Measurements from ENCODE around the gene SOX8.
A peak's percentile ranks its signal among the peaks of the same experiment; 100 is the strongest.

SOX8 gene

DNA sequence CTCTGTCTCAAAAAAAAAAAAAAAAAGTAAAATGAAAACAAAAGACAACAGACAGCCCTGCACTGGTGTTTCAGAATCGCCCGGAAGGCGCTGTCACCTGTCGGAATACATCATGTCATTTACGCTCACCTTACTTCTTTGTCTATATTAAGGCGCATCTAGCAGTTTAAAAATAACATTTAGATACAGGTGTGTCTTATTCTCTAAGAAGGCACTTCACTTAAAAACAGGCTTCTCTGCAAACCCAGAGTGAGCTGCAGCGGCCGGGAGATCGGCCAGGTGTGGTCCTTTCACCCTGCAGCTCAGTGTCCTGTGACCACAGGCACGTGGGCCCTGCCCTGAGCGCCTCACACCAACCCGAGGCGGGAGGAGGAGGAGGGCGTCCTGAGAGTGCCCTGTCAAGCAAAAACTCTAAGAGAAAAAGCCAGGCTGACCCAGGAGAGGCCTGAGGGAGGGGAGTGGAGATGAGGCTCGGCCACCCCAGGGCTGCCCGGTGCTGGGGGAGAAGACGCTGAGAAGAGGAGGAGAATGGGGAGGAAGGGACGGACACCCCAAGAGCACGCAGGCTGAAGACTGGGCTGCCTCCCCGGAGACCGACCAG lies 7.5 kb upstream of the SOX8 start:
- no peak for DNase-seq

DNA sequence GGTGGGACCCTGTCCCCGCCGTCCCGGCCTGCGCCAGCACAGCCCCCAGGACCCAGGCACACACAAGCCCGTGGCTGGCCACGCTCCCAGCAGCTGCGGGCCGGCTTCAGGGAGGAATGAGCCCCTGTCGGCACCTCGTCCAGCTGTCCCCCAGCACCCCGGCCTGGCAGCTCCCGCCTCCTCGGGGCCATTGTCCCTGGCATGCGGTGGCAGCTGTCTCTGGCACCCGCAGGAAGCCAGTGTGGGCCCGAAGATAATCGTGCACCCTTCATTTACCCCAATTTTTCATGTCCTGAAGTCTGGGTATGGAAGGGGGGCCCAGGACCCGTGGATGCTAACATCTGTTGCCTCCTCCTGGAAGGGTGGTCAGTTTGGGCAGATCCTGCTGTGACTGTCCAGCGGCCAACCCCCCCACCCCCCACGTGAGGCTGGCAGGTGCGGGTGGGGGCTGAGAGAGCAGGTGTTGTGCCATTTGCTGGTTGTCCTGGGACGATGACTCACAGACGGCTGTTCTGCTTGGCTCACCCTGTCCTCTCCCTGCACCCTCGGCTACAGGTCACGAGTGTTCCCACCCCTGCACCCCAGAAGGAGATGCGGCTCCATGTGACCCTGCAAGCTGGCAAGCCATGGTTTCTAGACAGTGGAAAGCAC lies 6.8 kb upstream of the SOX8 start:
- no peak for DNase-seq

DNA sequence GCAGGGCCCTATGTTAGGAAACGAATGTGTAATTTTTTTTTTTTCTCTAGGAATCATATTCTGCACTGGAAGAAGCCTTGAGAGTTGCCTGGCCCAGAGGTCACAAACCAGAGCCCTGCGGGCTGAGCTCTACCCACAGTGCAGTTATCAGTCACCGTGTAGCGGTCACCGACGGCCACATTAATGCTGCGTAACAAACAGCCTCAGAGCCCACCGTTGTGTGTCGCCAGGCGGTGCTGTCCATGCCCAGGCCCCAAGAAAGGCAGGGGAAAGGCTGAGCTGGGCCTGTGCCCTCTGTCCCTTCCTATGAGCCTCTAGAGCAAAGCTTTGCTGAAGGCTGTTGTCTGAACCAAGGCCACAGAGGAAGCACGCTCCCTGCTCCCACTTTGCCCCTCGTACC lies 6.3 kb upstream of the SOX8 start:
- no peak for DNase-seq

DNA sequence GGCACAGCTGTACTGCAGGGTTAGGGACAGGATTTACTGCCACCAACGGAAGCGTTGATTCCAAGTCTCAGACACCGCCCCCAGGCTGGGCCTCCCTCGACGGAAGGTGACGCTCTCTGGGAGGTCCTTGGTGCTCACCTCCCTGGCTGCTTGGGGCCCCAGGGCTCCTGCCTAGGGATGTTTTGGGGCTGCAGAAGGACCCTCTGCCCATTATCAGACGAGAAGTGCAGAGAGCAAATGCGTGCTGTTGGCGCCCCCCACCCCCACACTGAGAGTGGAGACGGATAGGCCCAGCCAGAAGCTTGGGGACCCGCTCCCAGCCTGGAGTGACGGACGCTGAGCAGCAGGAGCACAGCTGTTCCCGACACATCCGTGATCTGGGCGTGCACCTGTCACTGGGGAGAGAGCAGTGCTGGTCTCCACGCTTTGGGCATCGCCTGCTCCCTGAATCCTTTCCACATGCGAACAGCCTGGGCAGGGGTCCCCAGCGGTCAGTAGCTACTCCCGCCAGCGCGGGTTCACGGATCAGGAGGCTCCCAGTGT lies 5.1 kb upstream of the SOX8 start:
- DNase-seq: peak; percentile 20

DNA sequence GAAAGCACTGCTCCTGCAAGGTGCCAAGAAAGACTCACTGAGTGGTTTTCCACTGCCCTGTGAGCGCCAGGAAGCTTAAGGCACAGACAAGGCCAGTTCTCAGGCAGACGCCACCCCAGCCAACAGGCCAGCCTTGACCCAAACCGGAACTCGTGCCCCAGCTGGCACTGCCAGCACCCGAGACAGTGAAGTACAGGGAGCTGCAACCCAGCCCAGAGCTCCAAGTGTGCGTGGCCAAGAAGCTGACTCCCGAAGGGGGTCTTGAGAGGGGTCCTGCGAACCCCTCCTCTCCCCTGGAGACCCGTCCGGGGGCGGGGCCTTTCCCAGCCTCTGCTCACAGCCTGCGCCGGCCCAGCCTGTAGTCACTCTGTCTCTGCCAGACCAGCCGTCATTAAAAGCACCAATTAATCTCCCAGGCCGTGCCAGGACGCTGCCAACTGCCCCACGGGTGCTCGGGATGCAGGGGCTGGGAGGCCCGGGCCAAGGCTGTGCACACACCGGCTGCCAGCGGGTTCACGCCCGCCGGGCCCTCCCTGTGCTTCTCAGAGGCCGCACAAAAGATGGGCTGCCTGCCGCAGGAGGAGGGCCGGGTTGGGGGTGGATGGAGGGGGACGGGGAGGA lies 4.4 kb upstream of the SOX8 start:
- no peak for DNase-seq

DNA sequence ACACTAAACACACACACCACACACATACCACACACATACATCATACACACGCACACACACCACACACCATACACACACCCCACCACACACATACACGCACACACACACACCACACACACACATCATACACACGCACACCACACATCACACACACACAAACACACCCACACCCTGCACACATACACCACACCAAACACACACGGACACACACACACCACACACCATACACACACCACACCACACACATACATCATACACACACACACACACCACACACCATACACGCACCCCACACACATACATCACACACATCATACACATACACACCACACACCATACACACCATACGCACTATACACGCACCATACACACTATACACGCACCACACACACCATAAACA lies 3.7 kb upstream of the SOX8 start:
- no peak for DNase-seq

DNA sequence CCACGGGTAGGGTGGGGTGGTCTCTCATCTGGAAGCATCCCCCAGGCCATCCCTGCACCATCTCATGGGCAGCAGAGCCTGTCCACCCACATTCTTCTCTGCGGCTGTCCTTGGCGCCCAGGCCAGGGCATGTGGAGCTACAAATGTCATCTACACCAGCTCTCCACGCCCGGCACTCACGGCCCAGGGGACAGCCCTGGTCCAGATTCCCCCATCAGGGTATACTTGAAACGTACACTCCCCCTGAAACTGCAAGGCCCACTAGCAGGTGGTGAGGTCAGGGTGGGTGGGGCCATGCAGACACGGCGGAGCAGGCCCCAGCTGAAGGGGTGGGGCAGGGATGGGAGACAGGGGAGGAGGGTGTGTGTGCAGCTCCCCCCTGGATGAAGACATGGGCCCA lies 3.2 kb upstream of the SOX8 start:
- no peak for DNase-seq

DNA sequence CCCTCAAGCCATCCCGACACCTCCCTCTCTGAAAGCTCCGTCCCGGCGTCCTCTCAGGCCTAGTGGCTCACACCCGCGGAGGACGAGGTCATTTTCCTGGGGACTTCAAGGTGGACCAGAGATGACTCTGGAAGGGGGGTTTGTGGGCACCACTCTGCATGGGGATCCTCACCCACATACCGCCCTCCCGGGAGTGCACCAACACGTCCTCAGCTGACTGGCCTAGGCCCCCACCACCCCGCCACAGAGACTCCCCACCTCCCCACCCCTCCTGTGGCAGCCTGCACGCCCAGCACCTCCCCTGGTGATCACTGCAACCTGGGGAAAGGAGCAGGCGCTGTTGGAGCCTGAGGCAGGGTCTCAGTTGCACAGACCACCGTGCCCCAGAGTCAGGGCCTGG lies 2.4 kb upstream of the SOX8 start:
- DNase-seq: no peak

DNA sequence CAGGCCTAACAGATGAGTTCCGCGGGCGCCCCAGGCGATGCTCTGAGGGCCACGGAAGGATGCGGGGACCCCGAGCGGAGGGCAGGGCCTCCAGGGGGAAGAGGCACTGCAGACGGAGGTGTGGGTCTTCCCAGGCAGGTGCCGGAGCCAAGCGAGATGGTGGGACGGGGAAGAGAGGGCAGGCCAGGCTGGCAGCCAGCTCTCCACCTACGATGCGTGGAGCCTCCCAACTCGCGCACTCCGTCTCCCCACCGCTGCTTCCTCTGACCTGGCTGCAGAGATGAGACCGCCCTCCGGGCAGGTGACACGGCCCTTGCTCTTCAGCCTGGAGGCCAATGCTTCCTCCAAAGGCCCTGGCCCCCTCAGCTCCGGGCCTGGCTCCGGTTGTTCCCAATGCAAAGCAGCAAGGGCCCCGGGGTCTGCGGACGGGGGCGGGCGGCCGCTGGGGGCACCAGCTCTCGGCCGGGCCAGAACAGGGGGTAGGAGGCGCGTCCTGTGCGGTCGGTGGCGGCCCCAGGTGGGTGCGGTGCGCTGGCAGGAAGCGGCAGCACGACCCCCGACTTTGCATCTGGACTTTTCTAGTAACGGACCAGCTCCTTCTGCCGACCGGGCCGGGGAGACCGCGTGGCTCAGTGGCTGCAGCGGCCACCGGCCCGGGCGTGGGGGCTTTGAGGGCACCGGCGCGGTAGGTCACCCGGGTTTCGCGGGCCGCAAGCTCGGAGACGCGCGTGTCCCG lies 1.5 kb upstream of the SOX8 start:
- no peak for DNase-seq

DNA sequence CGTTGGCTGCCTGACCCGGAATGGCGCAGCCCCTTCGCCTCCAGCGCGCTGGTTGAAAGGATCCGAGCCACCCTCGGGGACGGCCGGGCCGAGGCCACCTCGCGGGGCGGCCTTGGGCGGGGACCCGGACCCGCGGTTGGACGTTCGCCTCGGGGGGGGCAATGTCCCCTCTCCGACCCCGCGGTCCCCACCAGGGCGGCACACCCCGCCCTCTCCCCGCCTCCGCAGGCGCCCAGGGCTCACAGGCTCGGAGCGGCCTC lies 1.0 kb upstream of the SOX8 start:
- DNase-seq: no peak

DNA sequence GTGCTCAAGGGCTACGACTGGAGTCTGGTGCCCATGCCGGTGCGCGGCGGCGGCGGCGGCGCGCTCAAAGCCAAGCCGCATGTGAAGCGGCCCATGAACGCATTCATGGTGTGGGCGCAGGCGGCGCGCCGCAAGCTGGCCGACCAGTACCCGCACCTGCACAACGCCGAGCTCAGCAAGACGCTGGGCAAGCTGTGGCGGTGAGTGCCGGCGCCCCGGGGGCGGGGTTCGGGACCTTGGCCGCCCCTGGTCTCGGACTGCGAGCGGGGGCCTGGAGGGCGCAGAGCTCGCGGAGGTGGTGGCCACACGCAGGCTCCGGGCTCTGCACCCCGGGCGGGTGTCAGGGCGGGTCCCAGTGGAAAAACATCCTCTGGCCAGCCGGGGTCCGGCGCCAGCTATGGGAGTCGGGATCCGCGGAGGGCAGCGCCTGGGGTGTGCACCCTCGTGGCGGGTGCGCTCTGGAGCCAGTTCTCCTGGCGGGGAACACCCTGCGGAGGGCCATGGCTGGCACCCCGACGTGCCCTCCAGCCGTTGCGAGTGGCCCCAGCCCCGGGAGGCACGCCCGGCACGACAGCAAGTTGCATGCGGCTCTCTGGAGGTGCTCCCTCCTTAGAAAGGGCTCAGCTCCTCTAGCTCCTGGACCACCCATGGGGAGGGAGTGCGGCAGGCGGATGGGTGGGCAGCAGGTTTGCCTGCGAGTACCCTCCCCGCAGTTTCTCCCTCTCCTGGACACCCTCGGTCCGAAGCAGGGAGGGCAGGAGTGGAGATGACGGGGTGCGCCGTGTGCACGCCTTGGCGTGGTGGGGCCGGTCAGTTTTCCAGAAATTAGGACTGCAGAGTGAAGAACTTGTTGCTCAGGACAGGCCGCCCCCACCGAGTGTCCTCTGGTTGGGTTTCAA lies 824 bp downstream of the SOX8 start:
- DNase-seq: no peak

DNA sequence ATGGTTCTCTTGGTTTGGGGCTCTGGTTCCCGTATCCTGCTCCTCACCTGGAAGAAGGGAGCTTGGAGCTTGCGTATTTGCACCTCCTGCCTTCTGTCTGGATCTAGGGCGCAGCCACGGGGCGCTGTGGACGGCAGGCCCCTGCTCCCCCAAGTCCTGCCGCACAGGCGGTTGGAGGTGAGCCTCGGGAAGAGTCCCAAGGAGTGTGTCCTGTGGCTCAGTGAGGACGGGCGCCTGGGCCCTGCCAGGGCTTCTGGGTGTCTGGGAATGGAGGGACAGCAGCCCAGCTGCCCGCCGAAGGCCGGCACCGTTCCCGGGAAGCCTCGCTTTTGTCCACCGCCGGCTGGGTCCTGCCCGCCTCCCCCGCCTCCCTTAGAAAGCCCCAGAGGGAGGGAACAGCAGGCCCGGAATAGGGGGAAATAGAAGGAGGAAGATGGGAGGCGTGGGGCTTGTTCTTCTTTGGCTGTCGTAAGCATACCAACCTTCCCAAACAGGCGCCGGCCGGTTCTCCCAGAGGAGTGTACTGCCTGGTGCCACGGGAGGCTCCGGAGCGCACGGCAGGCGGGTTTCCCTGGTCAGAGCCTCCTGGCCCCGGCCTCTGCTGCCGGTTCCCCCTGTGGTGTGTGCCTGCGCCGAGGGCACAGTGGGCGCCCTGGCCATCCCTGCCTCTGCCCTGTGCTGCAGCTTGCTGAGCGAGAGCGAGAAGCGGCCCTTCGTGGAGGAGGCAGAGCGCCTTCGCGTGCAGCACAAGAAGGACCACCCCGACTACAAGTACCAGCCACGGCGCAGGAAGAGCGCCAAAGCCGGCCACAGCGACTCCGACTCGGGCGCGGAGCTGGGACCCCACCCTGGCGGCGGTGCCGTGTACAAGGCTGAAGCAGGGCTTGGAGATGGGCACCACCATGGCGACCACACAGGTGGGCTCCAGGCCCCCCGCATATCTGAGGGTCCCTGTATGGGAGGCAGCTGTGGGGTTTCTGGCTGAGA lies 1.8 kb downstream of the SOX8 start:
- DNase-seq: no peak

DNA sequence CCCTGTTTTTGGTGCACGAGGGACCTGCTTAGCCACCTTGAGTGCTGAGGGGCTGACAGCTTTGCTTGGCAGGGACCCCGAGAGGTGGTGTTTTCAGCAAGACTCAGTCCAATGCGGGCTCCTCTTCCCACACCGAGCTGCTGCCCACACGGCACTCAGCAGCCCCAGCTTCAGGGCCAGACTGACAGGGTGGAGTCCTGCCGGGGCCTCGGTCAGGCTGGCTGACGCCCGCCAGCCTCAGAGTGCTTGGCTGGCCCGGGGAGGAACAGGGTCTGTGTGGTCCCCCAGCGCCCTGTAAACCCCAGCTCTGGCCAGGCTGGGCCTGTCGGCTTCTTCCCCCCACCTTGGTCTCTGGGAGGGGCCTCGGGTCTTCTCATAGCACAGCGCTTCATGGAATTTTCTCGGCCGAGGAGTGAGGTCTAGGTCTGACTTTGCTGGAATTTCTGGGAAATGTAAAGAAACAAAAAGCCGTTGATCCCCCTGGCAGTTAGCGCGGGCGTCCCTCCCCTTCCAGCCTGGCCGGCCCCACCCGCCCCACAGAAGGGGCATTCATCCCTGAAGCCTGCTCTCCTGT lies 2.6 kb downstream of the SOX8 start:
- no peak for DNase-seq

DNA sequence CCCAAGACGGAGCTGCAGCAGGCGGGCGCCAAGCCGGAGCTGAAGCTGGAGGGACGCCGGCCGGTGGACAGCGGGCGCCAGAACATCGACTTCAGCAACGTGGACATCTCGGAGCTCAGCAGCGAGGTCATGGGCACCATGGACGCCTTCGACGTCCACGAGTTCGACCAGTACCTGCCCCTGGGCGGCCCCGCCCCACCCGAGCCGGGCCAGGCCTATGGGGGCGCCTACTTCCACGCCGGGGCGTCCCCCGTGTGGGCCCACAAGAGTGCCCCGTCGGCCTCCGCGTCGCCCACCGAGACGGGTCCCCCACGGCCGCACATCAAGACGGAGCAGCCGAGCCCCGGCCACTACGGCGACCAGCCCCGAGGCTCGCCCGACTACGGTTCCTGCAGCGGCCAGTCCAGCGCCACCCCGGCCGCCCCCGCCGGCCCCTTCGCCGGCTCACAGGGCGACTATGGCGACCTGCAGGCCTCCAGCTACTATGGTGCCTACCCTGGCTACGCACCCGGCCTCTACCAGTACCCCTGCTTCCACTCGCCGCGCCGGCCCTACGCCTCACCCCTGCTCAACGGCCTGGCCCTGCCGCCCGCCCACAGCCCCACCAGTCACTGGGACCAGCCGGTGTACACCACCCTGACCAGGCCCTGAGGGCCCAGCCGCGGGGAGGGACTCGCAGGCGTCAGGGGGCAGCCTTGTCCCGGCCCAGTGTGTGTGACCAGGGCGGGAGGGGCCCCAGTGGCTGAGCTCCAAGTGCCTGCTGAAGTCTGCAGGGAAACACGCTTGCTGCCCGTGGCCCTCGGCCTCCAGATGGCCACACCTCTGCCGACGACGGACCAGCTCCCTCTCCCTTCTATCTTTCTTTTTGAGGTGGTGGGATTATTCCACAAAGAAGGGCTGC lies 3.4 kb downstream of the SOX8 start:
- no peak for DNase-seq

DNA sequence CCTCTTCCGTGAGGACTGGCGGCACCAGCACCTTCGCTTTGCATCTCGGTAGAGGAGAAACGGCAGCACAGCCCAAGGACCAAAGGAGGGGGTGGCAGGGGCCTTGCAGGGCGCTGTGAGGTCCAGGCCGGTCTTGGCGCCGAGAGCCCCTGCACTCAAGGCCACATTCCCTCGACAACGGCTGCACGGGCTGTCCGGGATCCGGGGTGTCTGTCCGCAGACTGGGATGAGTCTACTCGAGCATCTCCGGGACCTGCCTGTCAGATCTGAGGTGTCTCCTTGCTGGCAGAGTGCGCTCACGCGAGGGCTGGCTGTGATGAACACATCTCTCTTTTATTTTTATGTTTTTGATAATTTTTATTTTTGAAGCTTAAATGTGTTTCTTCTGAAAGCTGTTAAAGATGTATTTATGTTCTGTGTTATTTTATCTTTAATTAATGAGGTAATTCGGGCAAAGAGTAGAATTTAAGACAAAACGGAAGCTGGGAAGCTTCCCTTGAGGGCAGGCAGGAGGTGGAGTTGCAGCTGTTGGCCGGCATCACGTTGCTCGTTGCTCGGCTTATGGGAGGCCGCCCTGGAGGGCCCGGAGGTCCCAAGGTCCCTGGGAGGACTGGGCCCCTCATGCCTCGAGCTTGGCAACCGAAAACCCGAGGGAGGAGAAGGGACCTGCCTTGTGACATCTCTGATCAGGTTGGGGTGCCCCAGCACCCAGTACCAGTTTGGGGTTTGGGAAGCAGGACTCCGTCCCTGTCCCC lies 4.3 kb downstream of the SOX8 start:
- no peak for DNase-seq

DNA sequence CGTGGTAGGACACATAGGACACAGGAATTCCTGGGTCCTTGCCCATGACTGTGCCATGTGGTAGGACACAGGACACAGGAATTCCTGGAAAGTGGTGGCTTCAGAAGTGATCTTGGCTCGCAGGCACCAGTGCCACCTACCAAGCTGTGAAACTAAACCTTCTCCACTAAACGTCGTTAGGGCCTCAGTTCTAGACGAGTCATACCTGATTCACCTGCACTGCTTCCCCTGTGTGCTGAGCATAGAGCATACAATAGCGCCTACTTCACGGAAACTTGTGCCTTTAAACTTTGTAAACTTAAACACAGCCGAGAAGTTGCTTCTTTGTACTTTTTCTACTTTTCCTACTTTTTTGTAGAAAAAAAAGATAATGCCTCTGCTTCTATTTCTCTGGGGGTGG lies 4.8 kb downstream of the SOX8 start:
- DNase-seq: no peak

DNA sequence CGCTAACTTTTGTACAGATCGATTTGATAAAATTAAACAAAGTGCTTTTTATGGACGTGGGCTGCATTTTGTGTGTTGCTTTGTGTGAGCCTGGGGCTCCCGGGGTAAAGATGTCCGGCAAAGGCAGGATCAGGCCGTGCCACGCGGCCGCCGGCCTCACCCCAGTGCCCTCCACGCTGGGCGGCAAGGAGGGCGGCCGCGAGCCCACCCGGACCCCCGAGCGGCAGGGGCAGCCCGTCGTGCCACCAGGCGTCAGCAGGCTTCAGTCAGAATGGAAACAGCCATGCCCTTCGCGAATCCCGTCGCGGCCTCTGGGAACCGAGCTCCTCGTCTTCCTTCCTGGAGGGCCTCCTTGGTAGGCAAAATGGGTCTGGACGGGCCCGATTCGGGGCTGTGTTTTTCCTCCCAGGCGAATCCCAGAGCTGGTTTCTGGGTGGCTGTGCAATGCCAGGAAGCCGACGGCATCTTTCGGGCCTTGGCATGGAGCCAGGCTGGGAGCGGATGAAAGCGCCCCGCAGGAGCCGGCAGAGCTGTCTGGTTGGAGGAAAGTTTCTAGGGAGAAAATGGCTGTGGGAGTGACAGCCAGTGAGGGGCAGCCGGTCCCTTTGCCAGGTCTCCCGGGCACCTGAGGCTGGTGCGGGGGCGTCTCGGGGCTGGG lies 5.5 kb downstream of the SOX8 start:
- no peak for DNase-seq

DNA sequence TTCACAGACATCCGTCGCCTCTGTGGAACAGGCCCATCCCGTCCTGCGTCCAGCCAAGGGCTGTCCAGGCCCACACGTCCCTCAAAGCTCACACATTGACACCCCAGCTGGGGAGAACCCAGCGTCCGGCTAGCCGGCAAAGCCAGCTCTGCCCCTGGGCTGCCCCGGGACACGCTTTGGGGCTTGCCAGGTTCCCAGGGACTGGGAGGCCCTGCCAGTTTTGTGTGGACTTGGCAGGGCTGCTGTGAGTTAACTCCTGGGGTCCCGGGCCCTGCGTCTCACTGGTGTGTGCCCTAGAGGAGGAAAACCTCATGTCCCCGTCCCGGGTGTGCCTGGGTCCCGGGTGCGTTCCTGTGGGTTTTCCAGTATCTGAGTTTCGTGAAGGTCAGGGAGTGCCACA lies 6.3 kb downstream of the SOX8 start:
- no peak for DNase-seq
